ENCODE results near the gene FN1. TPM values are rescaled to one million over a fixed set of nuclear protein-coding genes. Genes with fewer than 3 reads are reported as not detected.

The FN1 gene
- total and polyA plus RNA-seq, 8 donors: 42.0 to 861 (median 252) TPM

DNA sequence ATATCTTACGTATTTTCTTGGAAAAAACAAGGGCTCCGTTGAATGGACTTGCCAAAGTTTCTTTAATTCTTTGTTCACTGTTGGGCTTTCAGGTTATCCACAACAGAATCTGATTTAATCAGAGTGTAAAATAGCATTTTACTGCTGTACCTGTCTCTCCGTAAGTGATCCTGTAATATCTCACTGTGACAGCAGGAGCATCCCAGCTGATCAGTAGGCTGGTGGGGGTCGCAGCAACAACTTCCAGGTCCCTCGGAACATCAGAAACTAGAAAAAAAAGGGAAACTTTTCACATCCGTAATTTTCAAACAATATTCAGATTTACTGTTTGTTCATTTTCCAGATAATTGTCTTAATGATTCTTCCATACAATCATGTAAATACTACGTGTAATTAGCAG is 51.2 kb downstream of the FN1 start:
- Histone ChIP-seq H3K4me3 (no peak overlapping the region), H3K9me3 (no peaks in the 10 kb centered on the region), H3K27ac (no peak overlapping the region), H3K4me1 (no peaks in the 10 kb centered on the region), H3K36me3 (peaks cover 0 to 90% (median 64%) of the 10 kb centered on the region in 4 donors), H3K27me3 (no peaks in the 10 kb centered on the region)
- 75 to 86% (median 80%) methylated on average over 7 of the region's 7 CpGs for WGBS, 5 donors
- no peak for TF ChIP-seq EP300 (IDR thresholded peaks at IDR 0.05)
- TF ChIP-seq POLR2AphosphoS5 (IDR thresholded peaks at IDR 0.05): no peak
- TF ChIP-seq, protein P1, sequence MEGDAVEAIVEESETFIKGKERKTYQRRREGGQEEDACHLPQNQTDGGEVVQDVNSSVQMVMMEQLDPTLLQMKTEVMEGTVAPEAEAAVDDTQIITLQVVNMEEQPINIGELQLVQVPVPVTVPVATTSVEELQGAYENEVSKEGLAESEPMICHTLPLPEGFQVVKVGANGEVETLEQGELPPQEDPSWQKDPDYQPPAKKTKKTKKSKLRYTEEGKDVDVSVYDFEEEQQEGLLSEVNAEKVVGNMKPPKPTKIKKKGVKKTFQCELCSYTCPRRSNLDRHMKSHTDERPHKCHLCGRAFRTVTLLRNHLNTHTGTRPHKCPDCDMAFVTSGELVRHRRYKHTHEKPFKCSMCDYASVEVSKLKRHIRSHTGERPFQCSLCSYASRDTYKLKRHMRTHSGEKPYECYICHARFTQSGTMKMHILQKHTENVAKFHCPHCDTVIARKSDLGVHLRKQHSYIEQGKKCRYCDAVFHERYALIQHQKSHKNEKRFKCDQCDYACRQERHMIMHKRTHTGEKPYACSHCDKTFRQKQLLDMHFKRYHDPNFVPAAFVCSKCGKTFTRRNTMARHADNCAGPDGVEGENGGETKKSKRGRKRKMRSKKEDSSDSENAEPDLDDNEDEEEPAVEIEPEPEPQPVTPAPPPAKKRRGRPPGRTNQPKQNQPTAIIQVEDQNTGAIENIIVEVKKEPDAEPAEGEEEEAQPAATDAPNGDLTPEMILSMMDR (IDR thresholded peaks at IDR 0.05): no peak
- no peak for TF ChIP-seq POLR2A (IDR thresholded peaks at IDR 0.05)
- intact Hi-C loops (cut with DNase I; ENCODE audit: low total_unique reads): no loop called here
- no peak for DNase-seq

DNA sequence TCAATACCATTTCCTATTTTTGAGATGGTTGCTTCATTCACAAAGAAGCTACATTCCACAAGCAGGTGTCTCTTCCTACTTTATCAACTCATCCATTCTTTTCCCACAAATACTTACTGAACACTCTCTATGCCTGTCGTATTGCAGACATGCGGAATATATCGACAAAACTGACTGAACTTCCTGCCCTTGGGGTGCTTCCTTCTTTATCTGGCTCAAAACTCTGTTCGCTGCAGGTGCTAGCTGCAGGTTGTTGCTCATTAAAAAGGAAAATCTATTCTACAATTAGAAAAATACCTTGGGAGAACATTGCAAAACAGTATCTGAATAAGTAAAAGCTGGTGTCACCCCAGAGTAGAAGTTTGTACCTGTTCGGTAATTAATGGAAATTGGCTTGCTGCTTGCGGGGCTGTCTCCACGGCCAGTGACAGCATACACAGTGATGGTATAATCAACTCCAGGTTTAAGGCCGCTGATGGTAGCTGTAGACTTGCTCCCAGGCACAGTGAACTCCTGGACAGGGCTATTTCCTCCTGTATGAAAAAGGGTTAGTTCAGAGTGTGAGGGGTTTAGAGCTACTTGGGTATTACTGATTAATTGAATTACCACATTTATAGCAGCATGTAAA is 52.1 kb downstream of the FN1 start:
- intact Hi-C loops (cut with DNase I; ENCODE audit: low total_unique reads): no loop called here
- Histone ChIP-seq H3K36me3 (peaks cover 0 to 90% (median 62%) of the 10 kb centered on the region in 4 donors), H3K27me3 (no peaks in the 10 kb centered on the region), H3K27ac (no peak overlapping the region), H3K9me3 (no peaks in the 10 kb centered on the region), H3K4me1 (no peaks in the 10 kb centered on the region), H3K4me3 (no peak overlapping the region)
- WGBS, 5 donors: 90 to 97% (median 94%) methylated on average over 8 of the region's 8 CpGs
- TF ChIP-seq POLR2A (IDR thresholded peaks at IDR 0.05) (no peak), EP300 (IDR thresholded peaks at IDR 0.05) (no peak), POLR2AphosphoS5 (IDR thresholded peaks at IDR 0.05) (no peak)
- TF ChIP-seq, protein P1 (IDR thresholded peaks at IDR 0.05): no peak
- DNase-seq: no peak

DNA sequence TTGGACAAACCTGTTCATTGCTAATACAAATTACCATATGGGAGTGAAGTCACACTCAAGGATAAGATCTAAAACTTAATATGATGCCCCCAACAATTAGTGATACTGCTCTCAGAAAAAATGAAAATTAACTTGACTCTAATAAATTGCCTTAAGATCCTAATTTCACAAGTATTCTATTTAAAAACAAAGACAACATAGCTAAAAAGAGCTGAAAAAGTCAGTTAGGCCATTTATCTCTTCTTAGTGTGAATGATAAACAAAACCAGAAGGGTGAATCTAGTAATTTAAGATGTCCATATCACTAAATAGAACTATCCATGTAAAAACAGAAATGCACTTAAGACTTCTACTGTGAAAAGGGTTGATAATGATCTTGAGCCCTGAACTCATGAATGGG is 53.4 kb downstream of the FN1 start:
- Histone ChIP-seq H3K36me3 (peaks cover 0 to 90% (median 61%) of the 10 kb centered on the region in 4 donors), H3K27me3 (no peaks in the 10 kb centered on the region), H3K27ac (no peak overlapping the region), H3K9me3 (no peaks in the 10 kb centered on the region), H3K4me1 (no peaks in the 10 kb centered on the region), H3K4me3 (no peak overlapping the region)
- TF ChIP-seq EP300 (IDR thresholded peaks at IDR 0.05) (no peak), POLR2AphosphoS5 (IDR thresholded peaks at IDR 0.05) (no peak), POLR2A (IDR thresholded peaks at IDR 0.05) (no peak)
- TF ChIP-seq, protein P1 (IDR thresholded peaks at IDR 0.05): no peak
- no peak for DNase-seq
- intact Hi-C loops (cut with DNase I; ENCODE audit: low total_unique reads): no loop called here

DNA sequence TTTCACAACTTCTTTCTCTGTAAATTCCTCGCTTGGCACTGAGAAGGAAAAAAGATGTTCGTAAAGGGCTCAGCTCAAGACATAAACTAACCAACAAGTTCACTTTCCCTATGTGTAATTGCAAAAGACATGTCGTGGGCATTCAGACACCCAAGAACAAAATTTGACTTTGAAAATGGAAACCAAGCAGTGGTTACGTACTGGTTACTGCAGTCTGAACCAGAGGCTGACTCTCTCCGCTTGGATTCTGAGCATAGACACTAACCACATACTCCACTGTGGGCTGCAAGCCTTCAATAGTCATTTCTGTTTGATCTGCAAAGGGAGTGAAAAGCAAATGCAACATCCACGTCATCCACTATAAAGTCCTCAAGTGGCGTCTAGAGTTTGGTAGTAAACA is 53.9 kb downstream of the FN1 start:
- no peaks in the 10 kb centered on the region for H3K9me3 ChIP-seq
- no peak for DNase-seq
- H3K27me3 ChIP-seq: no peaks in the 10 kb centered on the region
- WGBS, 5 donors: 90 to 94% (median 93%) methylated on average over 7 of the region's 7 CpGs
- no peak overlapping the region for H3K4me3 ChIP-seq
- TF ChIP-seq EP300 (IDR thresholded peaks at IDR 0.05): no peak
- no peak for TF ChIP-seq POLR2AphosphoS5 (IDR thresholded peaks at IDR 0.05)
- no peak for TF ChIP-seq POLR2A (IDR thresholded peaks at IDR 0.05)
- TF ChIP-seq, protein P1 (IDR thresholded peaks at IDR 0.05): no peak
- no peak overlapping the region for H3K27ac ChIP-seq
- peaks cover 0 to 90% (median 64%) of the 10 kb centered on the region in 4 donors for H3K36me3 ChIP-seq
- intact Hi-C loops (cut with DNase I; ENCODE audit: low total_unique reads): no loop called here
- H3K4me1 ChIP-seq: no peaks in the 10 kb centered on the region

Measured in stomach (tissue), 9 donors.